IPS DF 4.7 (cell line): Measurements from ENCODE around the gene CAST.
"Not testable (repeated sequence)": the region's sequence is repeated elsewhere in the genome, so short reads cannot be mapped to it uniquely, and the experiment has no call there.

Experiments
- DNase-seq: peaks from one replicate; pipeline ENCODE4 v3.0.0-alpha.2; 2013; ENCODE audit warnings: low spot score; ENCODE audit errors: extremely low read depth

CAST gene

DNA sequence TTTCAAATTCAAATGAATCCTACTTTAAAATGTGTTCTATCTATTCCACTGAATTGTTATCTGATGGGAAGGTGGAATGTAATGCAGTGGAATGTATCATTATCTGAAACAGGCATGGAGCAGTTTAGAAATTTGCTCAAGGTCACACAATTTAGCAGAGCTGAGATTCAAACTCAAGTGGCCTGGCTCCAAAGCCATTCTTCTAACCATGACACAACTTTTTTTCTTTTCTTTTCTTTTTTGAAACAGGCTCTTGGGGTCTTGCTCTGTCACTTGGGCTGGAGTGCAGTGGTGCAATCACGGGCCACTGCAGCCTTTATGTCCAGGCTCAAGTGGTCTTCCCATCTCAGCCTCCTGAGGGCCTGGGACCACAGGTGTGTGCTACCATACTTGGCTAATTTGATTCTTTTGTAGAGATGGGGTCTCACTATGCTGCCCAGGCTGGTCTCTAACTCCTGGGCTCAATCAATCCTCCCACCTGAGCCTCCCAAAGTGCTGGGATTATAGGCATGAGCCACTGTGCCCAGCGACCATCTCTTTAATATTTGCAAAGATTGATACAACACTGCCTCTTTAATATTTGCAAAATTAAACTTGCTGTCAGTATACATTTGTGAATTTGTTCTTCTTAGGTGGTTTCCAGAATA, 50.0 kb downstream of the CAST start:
- no peak for DNase-seq

DNA sequence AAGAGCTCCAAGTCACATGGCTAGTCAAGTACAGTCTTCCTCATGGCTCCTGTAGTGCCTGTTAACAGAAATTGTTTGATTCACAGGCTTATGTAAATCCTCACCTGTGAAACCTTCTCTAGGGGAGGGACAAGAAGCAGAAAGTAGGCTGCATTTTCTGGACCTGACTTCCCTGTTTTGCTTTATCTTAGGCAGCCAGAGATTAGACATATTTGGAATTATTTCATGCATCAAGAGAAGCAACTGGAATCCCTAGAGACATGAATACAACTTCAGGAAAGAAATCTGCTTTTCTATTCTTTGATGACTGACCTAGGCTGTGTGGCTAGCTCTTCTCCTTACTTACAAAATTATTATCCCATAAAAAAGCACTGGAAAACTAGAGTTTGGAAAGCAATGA, 52.3 kb downstream of the CAST start:
- DNase-seq: no peak

DNA sequence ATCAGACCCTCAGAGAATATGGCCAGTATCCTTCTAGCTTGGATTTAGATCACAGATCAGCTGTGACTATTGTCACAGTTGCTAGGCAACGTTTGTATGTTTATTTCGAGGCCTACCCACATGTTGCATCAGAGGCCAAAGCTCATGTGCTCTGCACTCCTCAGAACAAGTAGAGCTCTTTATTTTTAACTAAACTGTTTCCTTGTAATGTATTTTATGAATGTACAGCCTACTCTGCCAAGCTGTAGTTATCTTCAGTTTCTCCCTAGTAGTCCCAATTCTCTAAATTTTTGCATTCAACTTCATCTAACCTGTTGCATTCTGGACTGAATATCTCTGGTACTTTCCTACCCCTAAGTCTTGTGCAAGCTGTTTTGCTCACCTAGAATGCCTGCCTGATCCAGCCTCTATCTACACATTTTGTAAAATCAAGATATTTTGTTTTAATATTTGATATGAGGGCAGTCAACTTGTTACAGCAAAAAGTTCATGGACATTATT, 52.8 kb downstream of the CAST start:
- DNase-seq: no peak

DNA sequence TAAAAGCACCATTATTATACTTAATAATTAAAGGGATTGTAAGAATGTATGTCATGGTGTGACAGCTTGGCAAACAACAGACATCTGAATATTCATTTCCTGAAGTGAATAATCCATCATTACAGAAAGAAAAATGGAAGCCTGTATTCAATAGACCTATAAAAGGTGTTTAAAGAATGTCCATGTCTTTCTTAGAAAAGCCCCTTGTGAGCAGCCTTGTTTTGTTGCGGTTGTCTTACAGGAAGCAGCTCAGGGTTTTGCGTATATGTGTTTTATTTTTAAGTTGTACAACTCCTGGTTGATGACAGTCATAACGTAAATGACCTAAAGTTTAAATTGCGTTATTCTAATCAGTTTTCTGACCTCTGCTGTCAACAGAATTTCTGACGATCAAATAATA, 53.8 kb downstream of the CAST start:
- DNase-seq: no peak

DNA sequence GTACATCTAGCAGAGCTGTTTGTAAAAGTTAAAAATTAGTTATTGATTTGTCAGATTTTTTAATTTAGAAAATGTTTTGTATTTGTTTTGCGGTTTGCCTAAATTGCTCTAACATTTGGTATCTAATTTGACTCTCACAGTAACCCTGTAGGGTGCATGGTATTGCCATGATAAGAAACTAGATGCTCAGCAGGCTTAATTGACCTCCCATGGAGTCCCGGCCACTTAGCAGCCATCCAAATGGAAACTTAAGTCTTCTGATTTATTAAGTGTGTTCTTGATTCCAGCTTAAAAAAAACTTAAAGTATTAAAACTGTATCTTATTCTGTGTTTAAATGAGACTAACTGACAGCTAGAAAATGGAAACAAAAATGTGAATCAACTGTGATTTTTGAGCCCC, 54.5 kb downstream of the CAST start:
- DNase-seq: no peak

DNA sequence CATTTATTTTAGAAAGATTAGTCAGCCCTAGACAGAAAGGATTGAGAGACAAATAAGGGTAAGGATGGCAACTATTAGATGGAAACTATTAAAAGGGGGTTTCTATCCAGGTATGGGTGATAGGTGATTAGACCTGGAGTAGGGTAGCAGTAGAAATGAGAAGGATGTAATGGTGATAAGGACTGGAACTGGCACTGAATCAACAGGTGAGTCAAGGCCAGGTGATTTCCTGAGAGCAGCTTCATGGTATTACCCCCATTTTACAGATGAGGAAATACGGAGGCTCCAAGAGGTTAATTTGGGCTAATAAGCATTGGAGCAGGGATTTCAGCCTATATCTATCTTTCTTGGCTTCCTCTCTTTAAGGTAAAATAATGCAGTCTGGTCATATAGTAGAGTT, 55.7 kb downstream of the CAST start:
- no peak for DNase-seq

DNA sequence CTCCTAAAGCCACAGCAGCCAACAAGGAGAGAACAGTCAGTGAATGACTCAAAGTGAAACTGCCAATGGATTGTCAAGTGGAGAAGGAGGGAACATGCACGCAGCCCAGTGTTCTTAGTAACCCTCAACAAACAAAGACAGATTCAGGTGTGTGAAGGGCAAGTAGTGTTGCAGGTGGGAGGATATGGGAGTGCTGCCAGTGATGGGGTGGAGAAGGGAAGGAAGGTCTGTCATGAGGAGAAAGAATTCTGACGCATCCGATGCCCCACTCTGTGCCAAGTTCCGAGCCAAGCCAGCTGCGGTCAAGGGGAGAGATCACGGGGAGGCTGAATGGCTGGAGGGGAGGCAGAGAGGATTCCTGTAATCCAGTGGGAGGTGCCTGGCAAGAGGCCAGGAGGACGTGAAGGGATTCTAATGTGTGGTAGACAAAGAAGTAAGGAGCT, 56.5 kb downstream of the CAST start:
- no peak for DNase-seq

DNA sequence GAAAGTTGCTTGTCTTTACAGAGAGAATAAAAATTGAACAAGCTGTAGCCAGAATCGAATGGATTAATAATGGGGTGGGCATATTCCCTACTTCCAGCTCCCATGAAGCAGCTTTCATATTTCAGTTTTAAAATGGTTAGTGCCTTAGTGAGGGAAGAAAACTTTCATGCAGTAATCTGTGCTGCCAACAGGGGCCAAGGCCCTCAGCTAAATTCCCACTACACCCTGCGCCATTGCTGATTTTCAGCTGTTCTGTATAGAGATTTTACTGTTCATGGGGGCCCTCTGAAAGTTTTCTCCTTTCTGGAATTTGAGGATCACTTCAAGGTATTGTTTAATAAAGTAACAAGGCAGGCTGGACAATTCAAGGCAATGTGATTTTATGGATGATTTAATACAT, 58.2 kb downstream of the CAST start:
- DNase-seq: no peak

DNA sequence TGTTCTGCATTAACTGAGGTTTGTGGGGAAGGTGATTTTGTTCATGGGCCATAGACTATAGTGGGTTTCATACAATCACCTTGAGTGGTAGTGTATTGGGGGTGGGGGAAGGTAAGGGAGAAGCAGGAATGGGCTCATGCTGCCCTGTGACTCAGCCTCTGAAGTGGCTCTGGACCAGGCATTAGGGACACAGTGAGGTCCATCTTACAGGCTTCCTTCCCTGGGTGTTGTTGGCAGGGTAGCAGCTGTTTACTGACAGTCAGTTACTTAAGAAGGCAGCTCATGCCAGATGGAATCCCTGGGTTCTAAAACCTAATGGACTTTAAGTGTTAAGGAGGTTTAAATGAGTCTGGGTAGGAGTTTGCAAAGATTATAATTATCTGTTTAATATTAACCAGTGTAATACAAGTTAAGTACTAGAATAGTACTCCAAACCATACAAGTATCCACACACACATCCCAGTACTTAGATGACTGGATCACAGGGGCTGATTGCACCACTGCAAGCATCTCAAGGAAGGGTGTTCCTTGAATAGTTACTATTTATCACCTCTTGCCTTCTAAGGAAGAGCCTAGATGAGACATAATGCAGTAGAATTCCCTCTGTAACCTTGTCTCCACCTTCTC, 59.3 kb downstream of the CAST start:
- DNase-seq: no peak

DNA sequence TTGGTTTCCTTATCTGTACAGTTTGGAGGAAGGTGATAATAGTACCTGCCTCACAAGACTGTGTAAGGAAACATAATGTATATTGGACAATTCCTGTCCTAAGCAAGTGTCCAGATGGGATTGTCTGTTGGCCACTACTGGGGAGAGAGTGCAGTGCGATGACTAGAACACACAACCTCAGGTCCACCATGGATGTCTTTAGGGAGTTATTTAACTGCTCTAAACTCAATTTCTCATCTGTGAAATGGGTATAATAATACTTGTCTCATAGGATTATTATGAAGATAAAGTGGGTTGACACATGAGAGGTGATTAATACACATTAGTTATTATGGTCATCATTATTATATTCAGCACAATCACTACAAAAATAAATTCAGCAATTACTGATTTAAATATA, 63.1 kb downstream of the CAST start:
- no peak for DNase-seq

DNA sequence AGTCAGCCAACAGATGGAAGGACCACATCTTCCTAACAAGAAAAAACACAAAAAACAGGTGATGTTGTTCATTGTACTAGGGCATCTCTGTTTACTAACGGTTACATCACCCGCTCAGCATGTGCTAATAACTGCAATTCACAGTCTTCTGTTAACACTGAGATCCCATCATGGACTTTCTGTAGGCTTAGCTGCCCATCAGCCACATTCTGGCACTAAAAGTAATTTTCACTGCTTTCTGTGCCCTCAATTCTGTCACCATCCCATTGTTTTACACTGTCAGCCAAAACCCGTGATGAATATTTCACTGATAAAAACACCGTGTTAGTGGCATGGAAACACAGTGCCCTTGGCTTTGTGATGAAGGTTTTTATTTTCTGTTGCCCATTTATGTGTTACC, 64.6 kb downstream of the CAST start:
- DNase-seq: no peak

DNA sequence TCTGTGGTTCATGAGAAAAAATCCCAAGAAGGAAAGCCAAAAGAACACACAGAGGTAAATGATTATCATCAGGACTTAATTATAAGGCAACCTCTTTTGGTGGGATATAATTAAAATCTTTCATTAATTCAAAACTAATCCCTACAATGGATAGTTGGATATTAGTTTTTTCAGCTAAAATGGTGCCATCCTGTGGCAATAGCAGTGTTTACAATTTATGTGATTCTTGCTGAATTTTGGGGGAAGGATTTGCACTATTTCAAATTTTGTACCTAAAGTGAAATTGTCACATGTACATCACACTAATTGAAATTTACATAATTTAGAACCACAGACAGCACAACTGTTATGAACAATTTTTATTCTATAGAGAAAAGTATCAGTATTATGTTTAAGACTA, 67.0 kb downstream of the CAST start:
- no peak for DNase-seq

DNA sequence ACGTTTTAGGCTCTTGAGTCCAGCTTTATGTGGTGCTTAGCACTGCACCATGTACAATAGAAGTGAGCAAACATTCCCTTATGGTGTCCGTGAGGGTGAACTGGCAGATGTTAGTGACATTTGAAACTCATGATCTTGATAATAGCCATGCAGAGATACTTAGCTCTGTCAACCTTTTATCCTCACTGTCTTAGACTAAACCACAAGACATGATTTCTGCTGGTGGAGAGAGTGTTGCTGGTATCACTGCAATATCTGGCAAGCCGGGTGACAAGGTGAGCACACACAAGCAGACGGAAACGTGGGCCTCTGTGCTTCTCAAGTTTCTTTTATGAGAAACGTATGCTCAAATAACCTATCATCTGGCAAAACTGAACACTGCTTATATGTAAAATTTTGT, 68.4 kb downstream of the CAST start:
- DNase-seq: no peak

DNA sequence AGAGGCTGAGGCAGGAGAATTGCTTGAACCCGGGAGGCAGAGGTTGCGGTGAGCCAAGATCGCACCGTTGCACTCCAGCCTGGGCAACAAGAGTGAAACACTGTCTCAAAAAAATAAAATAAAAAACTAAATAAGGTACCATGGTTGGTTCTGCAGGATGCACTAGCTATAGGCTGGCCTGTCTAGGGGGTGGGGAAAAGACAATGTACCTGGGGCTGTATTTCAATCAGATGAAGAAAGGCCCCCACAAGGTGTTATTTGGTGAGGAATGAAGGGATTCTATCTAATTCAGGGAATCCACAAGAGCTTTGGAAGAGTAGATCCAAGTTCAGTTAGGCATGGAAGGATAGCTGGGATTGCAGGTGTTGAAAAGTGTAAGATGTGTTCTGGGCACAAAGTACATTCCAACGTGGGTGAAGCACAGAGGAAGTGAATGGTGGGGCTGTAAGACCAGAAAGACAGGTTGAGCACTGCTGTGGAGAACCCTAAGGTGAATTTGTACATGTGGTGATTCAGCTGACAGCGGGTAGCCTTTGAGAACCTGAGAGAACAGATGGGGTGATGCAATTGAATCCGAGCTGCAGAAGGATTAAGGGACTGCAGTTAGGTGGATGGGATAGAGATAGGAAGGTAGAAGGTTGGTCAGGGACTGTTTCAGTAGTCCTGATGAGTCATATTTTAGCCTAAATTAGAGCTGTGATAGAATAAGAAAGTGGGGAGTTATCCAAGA, 71.8 kb downstream of the CAST start:
- DNase-seq: no peak

DNA sequence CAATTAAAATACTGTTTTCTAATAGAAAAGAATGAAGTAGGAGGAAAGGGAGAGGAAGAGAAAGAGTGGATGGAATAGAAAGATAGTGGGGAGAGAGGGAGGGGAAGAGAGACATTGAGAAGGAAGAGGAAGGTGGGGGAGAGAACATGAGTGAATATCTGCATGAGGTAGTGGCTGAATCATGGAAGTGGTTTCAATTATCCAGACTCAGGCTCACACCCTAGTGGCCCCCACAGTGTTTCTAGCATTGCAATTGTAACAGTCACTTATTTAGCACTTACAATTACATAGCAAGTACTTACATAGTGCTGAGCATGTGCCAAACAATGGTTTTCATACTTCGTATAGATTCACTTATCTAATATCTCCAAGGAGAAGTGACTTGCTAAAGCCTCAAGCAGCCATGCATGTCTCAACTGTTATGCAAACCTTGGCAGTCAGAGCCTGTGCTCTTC, 72.7 kb downstream of the CAST start:
- DNase-seq: no peak

DNA sequence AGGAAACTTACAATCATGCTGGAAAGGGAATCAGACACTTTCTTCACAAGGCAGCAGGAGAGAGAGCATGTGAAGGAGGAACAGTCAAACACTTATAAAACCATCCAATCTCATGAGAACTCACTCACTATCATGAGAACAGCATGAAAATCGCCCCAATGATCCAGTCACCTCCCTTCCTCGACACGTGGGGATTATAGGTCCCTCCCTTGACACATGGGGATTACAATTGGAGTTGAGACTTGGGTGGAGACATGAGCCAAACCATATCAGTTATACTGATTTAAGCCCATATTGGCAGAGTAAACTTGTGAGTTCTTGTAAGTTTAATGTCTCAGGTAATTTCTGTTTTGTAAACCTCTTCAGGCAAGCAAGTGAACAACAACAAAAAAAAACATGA, 74.8 kb downstream of the CAST start:
- no peak for DNase-seq

DNA sequence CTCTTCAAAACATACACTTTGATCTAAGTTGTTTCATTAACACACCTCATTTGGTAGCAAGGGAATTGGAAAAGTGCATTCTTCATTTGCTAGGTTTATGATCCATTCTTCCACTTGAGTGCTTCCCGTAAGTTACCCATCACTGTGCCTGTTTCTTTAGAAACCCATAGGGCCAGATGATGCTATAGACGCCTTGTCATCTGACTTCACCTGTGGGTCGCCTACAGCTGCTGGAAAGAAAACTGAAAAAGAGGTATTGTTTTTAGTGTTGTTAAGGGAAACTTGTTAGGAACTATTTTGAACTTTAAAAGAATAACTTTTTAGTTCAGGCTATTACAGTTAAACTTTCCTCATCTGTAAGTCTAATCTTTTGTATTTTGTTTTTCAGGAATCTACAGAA, 78.9 kb downstream of the CAST start:
- no peak for DNase-seq

DNA sequence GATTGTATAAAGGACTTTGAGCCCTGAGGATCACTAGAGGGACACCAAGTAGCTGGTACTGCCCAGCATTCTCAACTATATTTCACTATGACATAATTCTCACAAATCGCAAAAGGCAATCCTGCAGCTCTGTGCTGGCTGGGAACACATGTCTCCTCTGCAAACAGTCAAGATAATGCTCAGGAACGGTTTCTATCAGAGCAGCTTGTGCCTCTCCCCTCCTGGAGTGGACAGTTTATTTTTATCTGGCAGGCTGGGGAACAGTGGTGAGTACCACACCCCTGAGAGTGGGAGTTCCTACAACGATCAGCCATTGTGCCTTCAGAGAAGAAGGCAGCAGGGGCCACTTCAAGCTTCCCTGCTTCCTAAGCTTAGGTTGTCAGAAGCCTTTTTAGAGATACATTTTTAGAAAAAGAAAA, 79.7 kb downstream of the CAST start:
- DNase-seq: no peak

DNA sequence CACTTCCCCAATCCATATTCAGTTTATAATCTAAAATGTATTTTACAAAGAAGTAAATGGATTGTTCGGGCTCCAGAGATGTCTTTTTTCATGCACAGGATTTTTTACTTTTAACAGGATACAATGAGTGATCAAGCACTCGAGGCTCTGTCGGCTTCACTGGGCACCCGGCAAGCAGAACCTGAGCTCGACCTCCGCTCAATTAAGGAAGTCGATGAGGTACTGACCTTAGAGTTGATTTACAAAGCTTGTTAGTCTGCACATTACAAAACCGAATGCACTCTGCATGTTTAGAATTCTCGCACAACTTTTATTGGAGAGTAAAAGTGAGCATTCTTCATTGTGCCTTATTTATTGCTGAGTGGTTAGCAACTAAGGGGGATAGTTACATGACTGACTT, 80.4 kb downstream of the CAST start:
- DNase-seq: no peak

DNA sequence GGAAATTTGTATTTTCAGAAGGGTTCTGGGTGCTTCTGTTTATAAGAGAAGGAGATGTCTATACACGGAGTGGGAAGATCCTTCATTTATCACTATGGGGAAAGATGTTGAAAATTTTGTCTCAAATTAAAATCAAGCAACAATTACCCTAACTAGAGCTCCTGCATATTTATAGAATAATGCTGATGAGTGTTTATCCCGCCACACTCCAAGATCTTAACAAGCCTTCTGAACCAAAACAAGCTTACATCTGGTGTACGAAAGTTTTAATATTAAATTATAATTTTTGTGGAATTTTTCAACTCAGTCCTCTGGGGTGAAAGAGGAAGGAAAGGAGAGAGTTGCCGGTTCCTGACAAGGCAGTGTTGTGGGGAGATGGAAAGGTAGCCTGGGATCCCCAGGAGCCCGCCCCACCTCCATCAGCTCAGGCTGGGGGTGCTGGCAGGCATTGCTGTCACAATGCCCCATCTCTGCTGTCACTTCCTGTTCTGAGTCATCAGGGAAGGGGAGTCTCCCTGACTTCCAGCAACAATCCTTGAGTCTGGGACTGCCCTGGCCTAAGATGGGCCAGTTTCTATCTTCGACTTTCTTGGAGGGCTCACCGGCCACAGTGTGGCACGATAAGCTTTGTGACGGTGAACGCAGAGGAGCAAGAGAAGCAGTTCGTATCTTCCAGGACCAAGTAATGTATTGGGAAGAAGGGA, 81.0 kb downstream of the CAST start:
- DNase-seq: no peak

DNA sequence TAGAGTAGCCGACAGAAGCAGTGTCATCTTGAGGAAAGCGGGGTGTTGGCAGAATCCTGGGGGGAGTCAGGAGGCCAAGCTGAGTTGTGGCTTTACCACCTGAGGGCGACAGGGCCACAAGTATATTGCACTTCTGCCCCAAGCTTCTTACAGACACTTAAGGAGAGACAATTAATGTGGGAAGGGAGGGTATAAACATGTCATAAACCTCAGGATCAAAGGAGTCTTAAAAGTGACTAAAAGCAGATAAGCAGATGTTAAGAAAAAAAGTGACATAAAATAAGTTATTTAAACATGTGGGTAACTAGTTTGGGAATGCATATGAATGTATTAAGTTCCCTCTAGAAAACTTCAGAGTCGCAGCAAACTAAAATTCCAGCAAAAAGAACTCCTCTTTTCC, 81.6 kb downstream of the CAST start:
- no peak for DNase-seq

DNA sequence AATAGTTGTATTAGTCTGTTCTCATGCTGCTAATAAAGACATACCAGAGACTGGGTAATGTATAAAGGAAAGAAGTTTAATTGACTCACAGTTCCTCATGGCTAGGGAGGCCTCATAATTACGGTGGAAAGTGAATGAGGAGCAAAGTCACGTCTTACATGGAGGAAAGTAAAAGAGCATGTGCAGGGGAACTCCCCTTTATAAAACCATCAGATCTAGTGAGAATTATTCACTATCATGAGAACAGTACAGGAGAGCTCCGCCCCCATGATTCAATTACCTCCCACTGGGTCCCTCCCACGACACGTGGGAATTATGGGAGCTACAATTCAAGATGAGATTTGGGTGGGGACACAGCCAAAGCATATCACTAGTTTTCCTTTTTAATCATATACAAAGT, 82.0 kb downstream of the CAST start:
- not testable (repeated sequence) for DNase-seq
